Activated CD8-positive, alpha-beta memory T cell treated with anti-CD3 and anti-CD28 coated beads, Interleukin-2, amount 50 U/mL, for 1 hour (primary cell): ENCODE results near the gene TSPYL2.

Experiments used
- DNase-seq: peaks from one replicate; pipeline ENCODE4 v3.0.0-alpha.2; 2020; ENCODE audit errors: extremely low read depth

TSPYL2 gene

GRCh38 chrX:53125506-53125905, 43.3 kb downstream of the TSPYL2 start:
- DNase-seq = no peak

GRCh38 chrX:53126377-53126776, 44.2 kb downstream of the TSPYL2 start:
- DNase-seq = no peak

- no peak for DNase-seq
Observed at GRCh38 chrX:53128097-53128749, 46.1 kb downstream of the TSPYL2 start.

GRCh38 chrX:53133400-53133799, 51.2 kb downstream of the TSPYL2 start:
- DNase-seq = no peak

DNA sequence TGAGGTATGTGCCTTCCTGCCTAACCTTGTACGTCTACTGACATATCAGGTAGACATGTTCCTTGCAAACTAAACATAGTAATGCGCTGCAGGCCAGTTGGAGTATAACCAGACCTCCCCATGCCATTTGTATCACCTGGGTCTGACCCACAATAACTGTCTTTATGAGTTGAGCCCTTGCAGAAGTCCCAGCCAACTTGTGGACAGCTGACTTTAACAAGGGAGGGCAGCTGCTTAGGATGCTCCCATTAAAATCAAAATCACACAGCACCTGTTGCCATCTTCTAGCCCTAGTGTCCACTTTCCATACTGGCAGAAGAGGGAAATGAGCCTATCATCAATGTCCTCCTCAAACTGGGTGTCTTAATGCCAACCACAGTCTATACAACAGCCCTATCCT, 53.4 kb downstream of the TSPYL2 start:
- DNase-seq = no peak
